GM12872 (cell line): ENCODE results near the gene NIBAN1.

Experiments
- TF ChIP-seq, protein P1 (sequence below): IDR thresholded peaks from 3 replicates; pipeline ENCODE4 v1.5.1; 2011; ENCODE audit warnings: low read depth, mild to moderate bottlenecking, low read length, moderate library complexity; ENCODE audit not compliant: insufficient read depth

The NIBAN1 gene

DNA sequence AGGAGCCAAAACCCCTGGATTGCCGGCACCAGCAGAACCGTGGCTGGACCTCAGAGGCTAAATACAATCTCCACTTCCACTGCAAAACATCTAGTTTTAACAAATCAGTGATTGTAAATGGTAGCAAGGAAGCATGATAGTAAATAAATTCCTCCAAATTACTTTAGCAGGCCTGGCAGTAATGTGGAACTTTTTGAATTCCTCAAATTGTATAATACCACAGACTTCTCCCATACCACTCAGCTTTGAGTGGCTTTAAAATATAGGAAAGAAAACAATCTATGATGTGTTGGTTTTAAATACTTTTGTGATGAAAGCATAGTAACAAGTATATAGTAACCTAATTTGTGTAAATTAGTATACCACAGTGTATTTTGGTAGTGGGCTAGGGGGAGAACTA, 34.1 kb downstream of the NIBAN1 start:
- TF ChIP-seq, protein P1, sequence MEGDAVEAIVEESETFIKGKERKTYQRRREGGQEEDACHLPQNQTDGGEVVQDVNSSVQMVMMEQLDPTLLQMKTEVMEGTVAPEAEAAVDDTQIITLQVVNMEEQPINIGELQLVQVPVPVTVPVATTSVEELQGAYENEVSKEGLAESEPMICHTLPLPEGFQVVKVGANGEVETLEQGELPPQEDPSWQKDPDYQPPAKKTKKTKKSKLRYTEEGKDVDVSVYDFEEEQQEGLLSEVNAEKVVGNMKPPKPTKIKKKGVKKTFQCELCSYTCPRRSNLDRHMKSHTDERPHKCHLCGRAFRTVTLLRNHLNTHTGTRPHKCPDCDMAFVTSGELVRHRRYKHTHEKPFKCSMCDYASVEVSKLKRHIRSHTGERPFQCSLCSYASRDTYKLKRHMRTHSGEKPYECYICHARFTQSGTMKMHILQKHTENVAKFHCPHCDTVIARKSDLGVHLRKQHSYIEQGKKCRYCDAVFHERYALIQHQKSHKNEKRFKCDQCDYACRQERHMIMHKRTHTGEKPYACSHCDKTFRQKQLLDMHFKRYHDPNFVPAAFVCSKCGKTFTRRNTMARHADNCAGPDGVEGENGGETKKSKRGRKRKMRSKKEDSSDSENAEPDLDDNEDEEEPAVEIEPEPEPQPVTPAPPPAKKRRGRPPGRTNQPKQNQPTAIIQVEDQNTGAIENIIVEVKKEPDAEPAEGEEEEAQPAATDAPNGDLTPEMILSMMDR = no peak

DNA sequence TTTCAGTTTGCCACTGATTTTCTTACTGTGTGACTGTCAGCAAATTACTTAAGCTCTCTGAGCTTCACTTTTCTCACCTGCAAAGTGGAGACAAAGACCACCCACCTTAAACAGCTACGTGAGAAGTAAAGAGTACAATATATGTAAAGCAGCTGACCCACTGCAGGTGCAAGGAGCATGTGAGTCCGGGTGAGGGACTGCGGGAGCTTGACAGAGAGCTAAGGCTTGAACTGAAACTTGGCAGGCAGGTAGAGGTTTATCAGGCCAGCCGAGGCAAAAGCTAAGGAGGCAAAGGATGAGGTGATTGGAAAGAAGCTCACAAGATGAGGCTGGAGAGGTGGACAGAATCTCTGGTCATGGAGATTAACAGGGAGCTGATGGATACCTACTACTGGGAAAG, 36.6 kb downstream of the NIBAN1 start:
- TF ChIP-seq, protein P1 = no peak

DNA sequence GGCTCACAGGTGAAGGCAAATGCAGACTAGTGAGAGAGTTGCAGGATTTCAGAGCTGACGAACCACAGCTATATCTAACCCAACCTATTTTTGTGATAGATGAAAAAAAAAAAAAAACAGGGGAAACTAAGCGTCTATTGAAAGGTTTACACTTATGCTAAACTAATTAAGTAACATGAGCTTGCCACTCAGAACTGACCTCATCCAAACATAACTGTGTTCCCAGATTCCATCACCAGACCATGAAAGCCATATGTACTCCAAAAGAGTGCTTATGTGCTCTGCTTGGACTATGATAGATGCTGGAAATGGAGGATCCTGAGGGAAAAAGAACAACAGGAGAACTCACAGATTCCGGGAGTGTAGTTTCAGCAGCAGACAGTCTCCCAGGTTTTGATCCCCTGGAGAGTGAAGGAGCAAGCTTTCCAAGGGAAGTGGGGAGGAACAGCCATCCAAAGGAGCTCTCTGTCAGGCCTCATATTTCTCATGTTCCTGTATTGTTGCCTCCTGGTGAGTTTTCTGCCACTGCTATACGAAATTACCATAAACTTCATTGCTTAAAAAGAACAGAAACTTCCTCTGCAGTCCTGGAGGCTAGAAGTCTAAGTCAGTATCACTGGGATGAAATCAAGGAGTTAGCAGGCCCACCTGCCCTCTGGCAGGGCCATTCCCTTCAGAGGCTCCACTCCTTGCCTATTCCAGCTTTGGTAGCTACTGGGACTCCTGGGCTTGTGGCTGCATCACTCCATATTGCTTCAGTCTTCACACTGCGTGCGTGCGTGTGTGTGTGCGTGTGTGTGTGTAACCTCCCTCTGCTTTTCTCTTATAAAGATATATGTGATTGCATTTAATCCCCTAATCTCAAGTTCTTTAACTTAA, 38.1 kb downstream of the NIBAN1 start:
- TF ChIP-seq, protein P1 = no peak

DNA sequence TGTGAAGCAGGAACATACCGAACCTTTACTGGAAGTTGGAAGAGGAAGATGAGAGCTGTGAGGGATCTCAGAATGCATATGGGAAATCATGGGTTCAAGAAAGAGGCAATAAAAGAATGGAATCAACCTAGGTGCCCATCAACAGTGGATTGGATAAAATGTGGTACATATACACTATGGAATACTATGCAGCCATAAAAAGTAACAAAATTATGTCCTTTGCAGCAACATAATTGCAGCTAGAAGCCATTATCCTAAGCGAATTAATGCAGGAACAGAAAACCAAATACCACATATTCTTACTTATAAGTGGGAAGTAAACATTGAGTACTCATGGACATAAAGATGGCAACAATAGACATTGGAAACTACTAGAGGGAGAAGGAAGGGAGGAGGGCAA, 40.4 kb downstream of the NIBAN1 start:
- TF ChIP-seq, protein P1 = no peak

DNA sequence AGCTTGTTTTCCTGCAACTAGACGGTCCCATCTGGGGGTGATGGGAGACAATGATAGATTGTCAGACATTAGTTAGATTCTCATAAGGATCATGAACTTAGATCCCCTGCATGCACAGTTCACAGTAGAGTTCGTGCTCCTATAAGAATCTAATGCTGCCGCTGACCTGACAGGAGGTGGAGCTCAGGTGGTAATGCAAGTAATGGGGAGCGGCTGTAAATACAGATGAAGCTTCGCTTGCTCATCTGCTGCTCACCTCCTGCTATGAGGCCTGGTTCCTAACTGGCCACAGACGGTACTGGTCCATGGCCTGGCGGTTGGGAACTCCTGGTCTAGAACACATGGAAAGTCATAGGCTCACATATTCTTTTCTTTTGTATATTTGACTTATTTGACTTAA, 42.0 kb downstream of the NIBAN1 start:
- TF ChIP-seq, protein P1 = no peak

DNA sequence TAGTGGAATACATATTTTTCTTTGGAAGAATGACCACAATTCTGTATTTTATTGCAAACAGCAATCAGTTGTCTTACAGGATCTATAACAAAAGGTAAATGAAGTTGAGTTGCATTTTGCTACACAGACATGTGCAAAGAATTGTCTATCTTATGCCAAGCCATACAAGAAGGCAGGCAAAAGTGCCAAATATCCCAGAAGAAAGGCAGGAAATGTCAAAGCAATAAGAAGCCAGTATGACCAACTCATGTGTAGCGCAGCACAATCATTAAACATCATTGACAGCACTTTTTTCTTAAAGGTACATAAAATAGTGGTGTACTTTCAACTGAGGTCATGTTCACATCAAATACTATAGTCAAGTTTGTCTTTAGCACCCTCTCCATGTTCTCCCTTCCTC, 42.7 kb downstream of the NIBAN1 start:
- TF ChIP-seq, protein P1 = no peak

DNA sequence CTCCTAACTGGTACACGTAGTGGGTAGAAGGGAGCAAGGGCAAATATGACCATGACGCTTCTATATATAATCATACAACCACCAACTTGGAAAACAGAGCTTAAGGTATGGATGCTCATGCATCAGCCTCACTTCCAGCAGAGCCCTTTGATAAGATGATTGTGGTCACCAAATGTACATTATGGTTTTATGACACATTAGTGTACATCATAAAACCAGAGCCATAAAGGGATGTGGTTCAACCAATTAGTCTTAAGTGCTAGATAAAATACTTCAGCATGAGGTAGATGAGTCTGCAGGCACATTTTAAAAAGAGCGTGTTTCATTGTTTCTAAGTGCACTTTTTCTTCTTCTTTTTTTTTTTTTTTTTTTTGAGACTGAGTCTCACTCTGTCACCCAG, 43.7 kb downstream of the NIBAN1 start:
- TF ChIP-seq, protein P1 = no peak

DNA sequence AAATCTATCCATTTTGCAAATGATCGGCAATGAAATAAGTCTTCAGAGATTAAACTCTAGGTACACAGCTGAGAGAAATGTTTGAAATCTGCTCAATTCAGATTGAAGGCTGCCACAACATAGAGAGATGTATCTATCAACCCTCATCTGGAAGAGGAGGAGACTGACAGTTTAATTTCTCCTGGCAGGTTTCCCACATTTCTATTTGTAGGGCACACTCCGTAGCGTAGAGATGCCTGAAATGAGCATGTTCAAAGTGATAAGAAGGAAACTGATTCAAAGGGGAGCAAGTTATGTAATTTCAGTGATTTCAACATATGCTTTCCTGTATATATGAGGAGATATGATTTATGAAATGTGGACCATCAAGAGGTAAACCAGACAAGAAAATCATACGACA, 44.1 kb downstream of the NIBAN1 start:
- TF ChIP-seq, protein P1 = no peak
